H4 (cell line): ENCODE data around the gene GALNT13. TPM values are rescaled to one million over a fixed set of nuclear protein-coding genes. Genes with fewer than 3 reads are reported as not detected.

Source experiments
- DNase-seq: peaks from one replicate; pipeline ENCODE4 v3.0.0-alpha.2; 2015; ENCODE audit warnings: low spot score
- total RNA-seq: library from RNA; depleted of rRNA; stranded (reverse); fragments of >200 nt; shearing (Covaris generic); gene quantifications from 2 replicates; pipeline ENCODE4 v1.2.3, GENCODE V29; 2014

GALNT13 gene
- total RNA-seq, 1 experiment from 2014 or later = 10.4 TPM

GRCh38 chr2:154480521-154480920 lies 608.8 kb downstream of the GALNT13 start:
- DNase-seq = no peak

- no peak for DNase-seq
Measured at GRCh38 chr2:154481336-154481735, 609.6 kb downstream of the GALNT13 start.

- no peak for DNase-seq
Measured at GRCh38 chr2:154484338-154485099, 612.8 kb downstream of the GALNT13 start.

- DNase-seq = no peak
Measured at GRCh38 chr2:154488801-154489200, 617.1 kb downstream of the GALNT13 start.

- no peak for DNase-seq
Measured at GRCh38 chr2:154489266-154489858, 617.6 kb downstream of the GALNT13 start.

GRCh38 chr2:154490530-154490929 lies 618.8 kb downstream of the GALNT13 start:
- DNase-seq = no peak

- no peak for DNase-seq
Measured at GRCh38 chr2:154495455-154495868, 623.7 kb downstream of the GALNT13 start.

GRCh38 chr2:154497019-154497418 lies 625.3 kb downstream of the GALNT13 start:
- no peak for DNase-seq
